ENCODE data around the gene ZNF318.
"Not testable (repeated sequence)": the region's sequence is repeated elsewhere in the genome, so short reads cannot be mapped to it uniquely, and the experiment has no call there.

Gene ZNF318

GRCh38 chr6:43383021-43383667 is 13.7 kb upstream of the ZNF318 start:
- DNase-seq (ENCODE audit: low read depth), result no peak

GRCh38 chr6:43380858-43381257 is 11.4 kb upstream of the ZNF318 start:
- DNase-seq (ENCODE audit: low read depth), result not testable (repeated sequence)

GRCh38 chr6:43378631-43379030 is 9.2 kb upstream of the ZNF318 start:
- DNase-seq (ENCODE audit: low read depth), result no peak

- DNase-seq (ENCODE audit: low read depth), result no peak
These were observed 8.3 kb upstream of the ZNF318 start for GRCh38 chr6:43377710-43378229.

- no peak for DNase-seq (ENCODE audit: low read depth)
These were observed 7.1 kb upstream of the ZNF318 start for GRCh38 chr6:43376551-43376981.

- no peak for DNase-seq (ENCODE audit: low read depth)
These were observed 6.2 kb upstream of the ZNF318 start for GRCh38 chr6:43375693-43376092.

- no peak for DNase-seq (ENCODE audit: low read depth)
These were observed 3.9 kb upstream of the ZNF318 start for GRCh38 chr6:43373252-43373875.

- DNase-seq (ENCODE audit: low read depth), result not testable (repeated sequence)
These were observed 645 bp upstream of the ZNF318 start for GRCh38 chr6:43370003-43370580.

- no peak for DNase-seq (ENCODE audit: low read depth)
These were observed 937 bp downstream of the ZNF318 start for GRCh38 chr6:43368259-43369160.

- no peak for DNase-seq (ENCODE audit: low read depth)
These were observed 2.0 kb downstream of the ZNF318 start for GRCh38 chr6:43367245-43367984.

GRCh38 chr6:43361269-43361668 is 8.2 kb downstream of the ZNF318 start:
- no peak for DNase-seq (ENCODE audit: low read depth)

- DNase-seq (ENCODE audit: low read depth), result no peak
These were observed 9.6 kb downstream of the ZNF318 start for GRCh38 chr6:43359831-43360230.

- DNase-seq (ENCODE audit: low read depth), result no peak
These were observed 10.1 kb downstream of the ZNF318 start for GRCh38 chr6:43359381-43359780.

GRCh38 chr6:43355862-43356590 is 13.4 kb downstream of the ZNF318 start:
- DNase-seq (ENCODE audit: low read depth), result no peak

GRCh38 chr6:43351951-43352350 is 17.5 kb downstream of the ZNF318 start:
- DNase-seq (ENCODE audit: low read depth), result not testable (repeated sequence)

- no peak for DNase-seq (ENCODE audit: low read depth)
These were observed 22.0 kb downstream of the ZNF318 start for GRCh38 chr6:43347444-43347843.

- no peak for DNase-seq (ENCODE audit: low read depth)
These were observed 22.4 kb downstream of the ZNF318 start for GRCh38 chr6:43347021-43347420.

GRCh38 chr6:43346243-43346642 is 23.2 kb downstream of the ZNF318 start:
- DNase-seq (ENCODE audit: low read depth), result not testable (repeated sequence)

- no peak for DNase-seq (ENCODE audit: low read depth)
These were observed 30.3 kb downstream of the ZNF318 start for GRCh38 chr6:43339168-43339567.

- DNase-seq (ENCODE audit: low read depth), result no peak
These were observed 31.2 kb downstream of the ZNF318 start for GRCh38 chr6:43338243-43338642.

GRCh38 chr6:43336382-43336781 is 33.1 kb downstream of the ZNF318 start:
- no peak for DNase-seq (ENCODE audit: low read depth)

Data from GM04503 (cell line).